SK-N-SH treated with all-trans-retinoic acid at 6 μM for 48 hours (cell line): ENCODE measurements around the gene ADGRG7.

ENCODE experiments used
- ATAC-seq: fragments of 200-7000 bp; cut with Tn5 transposase; 3 replicates; pipeline ENCODE4 v1.9.1; 2020; ENCODE audit warnings: mild to moderate bottlenecking, moderate library complexity
- BACH2 ChIP-seq: fragments of 250-450 bp; sonication (Bioruptor Pico); IDR thresholded peaks from 2 replicates; pipeline ENCODE4 v1.9.0; 2021; ENCODE audit warnings: mild to moderate bottlenecking, borderline replicate concordance
- CREB5 ChIP-seq: fragments of 250-450 bp; sonication (Bioruptor Pico); IDR thresholded peaks from 2 replicates; pipeline ENCODE4 v1.5.1; 2020; ENCODE audit warnings: low read depth, mild to moderate bottlenecking, moderate library complexity
- CSDC2 ChIP-seq: fragments of 250-450 bp; sonication (Bioruptor Pico); IDR thresholded peaks from 2 replicates; pipeline ENCODE4 v1.5.0; 2020; ENCODE audit warnings: mild to moderate bottlenecking, moderate library complexity
- CSRNP3 ChIP-seq: fragments of 250-450 bp; sonication (Bioruptor Pico); IDR thresholded peaks from 2 replicates; pipeline ENCODE4 v1.5.1; 2021; ENCODE audit warnings: mild to moderate bottlenecking, moderate library complexity
- ESRRG ChIP-seq: fragments of 250-450 bp; sonication (Bioruptor Pico); IDR thresholded peaks from 2 replicates; pipeline ENCODE4 v1.6.1; 2021; ENCODE audit warnings: mild to moderate bottlenecking
- GLIS3 ChIP-seq: fragments of 250-450 bp; sonication (Bioruptor Pico); IDR thresholded peaks from 2 replicates; pipeline ENCODE4 v1.5.0; 2020; ENCODE audit warnings: mild to moderate bottlenecking, moderate library complexity
- ISL1 ChIP-seq: fragments of 250-450 bp; sonication (Bioruptor Pico); IDR thresholded peaks from 2 replicates; pipeline ENCODE4 v2.1.2; 2022; ENCODE audit warnings: mild to moderate bottlenecking, moderate library complexity
- OSR1 ChIP-seq: fragments of 250-450 bp; sonication (Bioruptor Pico); IDR thresholded peaks from 2 replicates; pipeline ENCODE4 v1.8.0; 2022; ENCODE audit warnings: moderate library complexity, mild to moderate bottlenecking, inconsistent platforms
- PATZ1 ChIP-seq: fragments of 250-450 bp; sonication (Bioruptor Pico); IDR thresholded peaks from 2 replicates; pipeline ENCODE4 v1.8.0; 2020; ENCODE audit warnings: mild to moderate bottlenecking, moderate library complexity, borderline replicate concordance
- PPARA ChIP-seq: fragments of 250-450 bp; sonication (Bioruptor Pico); IDR thresholded peaks from 2 replicates; pipeline ENCODE4 v1.5.0; 2020; ENCODE audit warnings: mild to moderate bottlenecking, borderline replicate concordance
- RARB ChIP-seq: fragments of 250-450 bp; sonication (Bioruptor Pico); IDR thresholded peaks from 2 replicates; pipeline ENCODE4 v1.8.0; 2021; ENCODE audit warnings: mild to moderate bottlenecking, moderate library complexity
- SNAI2 ChIP-seq: fragments of 250-450 bp; sonication (Bioruptor Pico); IDR thresholded peaks from 2 replicates; pipeline ENCODE4 v1.5.0; 2020; ENCODE audit warnings: mild to moderate bottlenecking, moderate library complexity
- TCF4 ChIP-seq: fragments of 250-450 bp; sonication (Bioruptor Pico); IDR thresholded peaks from 2 replicates; pipeline ENCODE4 v1.8.0; 2021; ENCODE audit warnings: mild to moderate bottlenecking, moderate library complexity, borderline replicate concordance
- TOX ChIP-seq: fragments of 250-450 bp; sonication (Bioruptor Pico); IDR thresholded peaks from 2 replicates; pipeline ENCODE4 v1.8.0; 2021; ENCODE audit warnings: mild to moderate bottlenecking, moderate library complexity, borderline replicate concordance
- ZC3H10 ChIP-seq: fragments of 250-450 bp; sonication (Bioruptor Pico); IDR thresholded peaks from 2 replicates; pipeline ENCODE4 v1.5.1; 2021; ENCODE audit warnings: mild to moderate bottlenecking, moderate library complexity
- ZFP3 ChIP-seq: fragments of 250-450 bp; sonication (Bioruptor Pico); IDR thresholded peaks from 2 replicates; pipeline ENCODE4 v1.5.0; 2020; ENCODE audit warnings: mild to moderate bottlenecking, moderate library complexity
- ZNF70 ChIP-seq: fragments of 450-650 bp; formaldehyde crosslinking; IDR thresholded peaks from 2 replicates; pipeline ENCODE4 v1.5.0; 2020; ENCODE audit warnings: mild to moderate bottlenecking, moderate library complexity
- ZNF8 ChIP-seq: fragments of 450-650 bp; formaldehyde crosslinking; IDR thresholded peaks from 2 replicates; pipeline ENCODE4 v1.5.0; 2020; ENCODE audit warnings: mild to moderate bottlenecking, moderate library complexity
- TF ChIP-seq, protein P1 (sequence below): fragments of 250-450 bp; sonication (Bioruptor Pico); IDR thresholded peaks from 2 replicates; pipeline ENCODE4 v1.5.0; 2020; ENCODE audit warnings: mild to moderate bottlenecking, moderate library complexity

ADGRG7 gene

DNA sequence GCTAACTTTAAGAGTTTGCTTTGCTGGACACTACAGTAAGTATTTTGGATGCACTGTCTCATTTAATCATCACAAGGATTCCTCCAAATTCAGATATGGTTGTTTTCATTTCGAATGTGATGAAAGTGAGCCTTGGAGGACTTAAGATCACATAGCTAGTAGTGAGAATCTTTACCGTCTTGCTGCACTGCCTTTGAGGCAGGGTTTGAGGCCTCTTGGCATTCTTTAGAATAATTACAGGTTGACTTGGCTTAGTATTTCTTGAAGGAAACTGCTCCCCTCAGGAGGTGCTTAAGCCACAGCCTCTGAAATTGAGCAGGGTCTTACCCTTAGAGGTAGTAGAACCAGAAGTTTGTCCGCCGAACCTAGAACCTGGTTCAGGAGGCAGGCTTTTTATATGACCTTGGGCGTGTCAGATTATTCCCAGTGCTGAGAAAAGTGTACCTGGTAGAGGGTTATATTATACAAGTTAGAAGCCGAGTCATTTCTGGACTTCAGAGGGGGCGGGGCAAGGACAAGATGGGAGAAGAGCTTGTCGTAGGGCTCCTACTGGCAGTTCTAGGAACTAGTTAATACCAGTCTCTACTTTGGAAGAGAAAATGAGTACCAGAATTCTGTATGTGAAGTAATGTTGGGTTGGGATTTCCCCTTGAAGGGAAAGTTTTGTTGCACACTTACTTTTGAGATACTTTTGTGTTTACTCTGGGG, 101.0 kb downstream of the ADGRG7 start:
- peak; percentile 40 for ATAC-seq

DNA sequence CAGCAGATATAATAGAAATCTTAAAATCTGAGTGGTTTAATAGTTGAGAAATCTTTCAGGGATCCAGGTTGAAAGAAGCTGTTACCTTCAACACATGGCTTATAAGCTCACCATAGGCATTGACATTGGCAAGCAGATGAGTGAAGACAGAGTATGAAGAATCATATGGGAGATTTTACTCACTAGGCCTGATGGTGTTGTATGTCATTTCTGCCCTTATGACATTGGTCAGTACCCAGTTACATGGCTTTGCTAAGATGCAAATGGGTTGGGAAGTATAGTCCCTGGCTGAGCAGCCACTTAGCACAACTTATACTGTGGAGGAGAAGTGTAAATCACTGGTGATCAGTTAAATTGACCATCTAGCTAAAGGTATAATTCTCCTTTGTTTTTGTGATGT, 105.8 kb downstream of the ADGRG7 start:
- ATAC-seq, result no peak
- no peak for TF ChIP-seq BACH2 (CRISPR knock-in tag)
- TF ChIP-seq ISL1 (CRISPR knock-in tag), result no peak
- TF ChIP-seq PATZ1 (CRISPR knock-in tag), result no peak
- no peak for TF ChIP-seq ZFP3 (CRISPR knock-in tag)
- no peak for TF ChIP-seq TCF4 (CRISPR knock-in tag)
- TF ChIP-seq ESRRG (CRISPR knock-in tag), result no peak
- no peak for TF ChIP-seq ZC3H10 (CRISPR knock-in tag)
- TF ChIP-seq, protein P1, sequence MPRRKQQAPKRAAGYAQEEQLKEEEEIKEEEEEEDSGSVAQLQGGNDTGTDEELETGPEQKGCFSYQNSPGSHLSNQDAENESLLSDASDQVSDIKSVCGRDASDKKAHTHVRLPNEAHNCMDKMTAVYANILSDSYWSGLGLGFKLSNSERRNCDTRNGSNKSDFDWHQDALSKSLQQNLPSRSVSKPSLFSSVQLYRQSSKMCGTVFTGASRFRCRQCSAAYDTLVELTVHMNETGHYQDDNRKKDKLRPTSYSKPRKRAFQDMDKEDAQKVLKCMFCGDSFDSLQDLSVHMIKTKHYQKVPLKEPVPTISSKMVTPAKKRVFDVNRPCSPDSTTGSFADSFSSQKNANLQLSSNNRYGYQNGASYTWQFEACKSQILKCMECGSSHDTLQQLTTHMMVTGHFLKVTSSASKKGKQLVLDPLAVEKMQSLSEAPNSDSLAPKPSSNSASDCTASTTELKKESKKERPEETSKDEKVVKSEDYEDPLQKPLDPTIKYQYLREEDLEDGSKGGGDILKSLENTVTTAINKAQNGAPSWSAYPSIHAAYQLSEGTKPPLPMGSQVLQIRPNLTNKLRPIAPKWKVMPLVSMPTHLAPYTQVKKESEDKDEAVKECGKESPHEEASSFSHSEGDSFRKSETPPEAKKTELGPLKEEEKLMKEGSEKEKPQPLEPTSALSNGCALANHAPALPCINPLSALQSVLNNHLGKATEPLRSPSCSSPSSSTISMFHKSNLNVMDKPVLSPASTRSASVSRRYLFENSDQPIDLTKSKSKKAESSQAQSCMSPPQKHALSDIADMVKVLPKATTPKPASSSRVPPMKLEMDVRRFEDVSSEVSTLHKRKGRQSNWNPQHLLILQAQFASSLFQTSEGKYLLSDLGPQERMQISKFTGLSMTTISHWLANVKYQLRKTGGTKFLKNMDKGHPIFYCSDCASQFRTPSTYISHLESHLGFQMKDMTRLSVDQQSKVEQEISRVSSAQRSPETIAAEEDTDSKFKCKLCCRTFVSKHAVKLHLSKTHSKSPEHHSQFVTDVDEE (CRISPR knock-in tag), result no peak
- TF ChIP-seq CSDC2 (CRISPR knock-in tag), result no peak
- TF ChIP-seq PPARA, result no peak
- TF ChIP-seq, all 23 proteins: peak for 0

More for the DNA sequence above, 101.0 kb downstream of the ADGRG7 start:
- TF ChIP-seq ZNF70 (CRISPR knock-in tag), result peak; percentile 63; the same call in 1 of the 2 replicates
- no peak for TF ChIP-seq ZNF8 (CRISPR knock-in tag)

DNA sequence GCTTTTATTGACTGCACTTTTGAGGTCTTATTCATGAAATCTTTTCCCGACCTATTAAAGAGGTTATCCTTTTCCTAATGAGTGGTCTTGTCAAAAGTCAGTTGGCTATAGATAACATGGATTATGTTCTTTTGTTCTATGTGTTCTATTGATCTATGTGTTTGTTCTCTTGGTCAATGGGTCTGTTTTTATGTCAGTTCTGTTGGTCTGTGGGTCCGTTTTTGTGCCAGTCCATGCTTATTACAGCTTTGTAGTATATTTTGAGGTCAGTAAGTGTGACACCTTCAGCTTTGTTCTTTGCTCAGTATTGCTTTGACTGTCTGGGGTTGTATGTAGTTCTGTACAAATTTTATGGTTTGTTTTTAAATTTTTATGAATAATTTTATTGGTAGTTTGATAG, 107.7 kb downstream of the ADGRG7 start:
- ATAC-seq, result no peak

GRCh38 chr3:100717637-100718487, 108.5 kb downstream of the ADGRG7 start:
- no peak for ATAC-seq
- TF ChIP-seq CSRNP3 (no peak), CSDC2 (CRISPR knock-in tag) (no peak), PPARA (no peak), SNAI2 (no peak), TOX (no peak), RARB (no peak), ESRRG (CRISPR knock-in tag) (no peak)
- TF ChIP-seq, protein P1 (CRISPR knock-in tag), result no peak

More for the DNA sequence above, 107.7 kb downstream of the ADGRG7 start:
- TF ChIP-seq GLIS3 (CRISPR knock-in tag), result no peak
- no peak for TF ChIP-seq SNAI2
- no peak for TF ChIP-seq CREB5 (CRISPR knock-in tag)
- no peak for TF ChIP-seq ZNF70 (CRISPR knock-in tag)
- TF ChIP-seq OSR1 (CRISPR knock-in tag), result no peak
- TF ChIP-seq RARB, result no peak
- no peak for TF ChIP-seq CSRNP3
- no peak for TF ChIP-seq TCF4 (CRISPR knock-in tag)
